Neural cell (in vitro differentiated cells): ENCODE results near the gene EDAR.

Source experiments
- EP300 ChIP-seq: fragments of 450-650 bp; conservative IDR thresholded peaks from 2 replicates; pipeline ENCODE4 v1.6.1; 2014; ENCODE audit warnings: antibody characterized with exemption, mild to moderate bottlenecking, moderate library complexity; ENCODE audit not compliant: poor library complexity, severe bottlenecking
- EZH2 ChIP-seq: fragments of 200-600, 300-800 bp; shearing (Covaris generic), sonication (generic); IDR thresholded peaks from 2 replicates; pipeline ENCODE4 v1.6.1; 2014; ENCODE audit warnings: antibody characterized with exemption, low read length, borderline replicate concordance, mild to moderate bottlenecking; ENCODE audit not compliant: insufficient read depth, poor library complexity, severe bottlenecking
- POLR2AphosphoS5 ChIP-seq: IDR thresholded peaks from 2 replicates; pipeline ENCODE4 v1.6.1; 2012
- RAD21 ChIP-seq: fragments of 450-650 bp; conservative IDR thresholded peaks from 2 replicates; pipeline ENCODE4 v1.6.1; 2014; ENCODE audit warnings: antibody characterized with exemption, mild to moderate bottlenecking, moderate library complexity
- SMC3 ChIP-seq: fragments of 450-650 bp; conservative IDR thresholded peaks from 2 replicates; pipeline ENCODE4 v1.6.1; 2014; ENCODE audit warnings: antibody characterized with exemption, mild to moderate bottlenecking, moderate library complexity; ENCODE audit not compliant: poor library complexity
- TF ChIP-seq, protein P1 (sequence below): fragments of 450-650 bp; IDR thresholded peaks from 2 replicates; pipeline ENCODE4 v1.5.1; 2014; ENCODE audit warnings: antibody characterized with exemption, mild to moderate bottlenecking, moderate library complexity; ENCODE audit not compliant: poor library complexity, severe bottlenecking
- TF ChIP-seq, protein P2 (sequence below): IDR thresholded peaks from 2 replicates; pipeline ENCODE4 v1.6.1; 2012; ENCODE audit warnings: borderline replicate concordance

DNA sequence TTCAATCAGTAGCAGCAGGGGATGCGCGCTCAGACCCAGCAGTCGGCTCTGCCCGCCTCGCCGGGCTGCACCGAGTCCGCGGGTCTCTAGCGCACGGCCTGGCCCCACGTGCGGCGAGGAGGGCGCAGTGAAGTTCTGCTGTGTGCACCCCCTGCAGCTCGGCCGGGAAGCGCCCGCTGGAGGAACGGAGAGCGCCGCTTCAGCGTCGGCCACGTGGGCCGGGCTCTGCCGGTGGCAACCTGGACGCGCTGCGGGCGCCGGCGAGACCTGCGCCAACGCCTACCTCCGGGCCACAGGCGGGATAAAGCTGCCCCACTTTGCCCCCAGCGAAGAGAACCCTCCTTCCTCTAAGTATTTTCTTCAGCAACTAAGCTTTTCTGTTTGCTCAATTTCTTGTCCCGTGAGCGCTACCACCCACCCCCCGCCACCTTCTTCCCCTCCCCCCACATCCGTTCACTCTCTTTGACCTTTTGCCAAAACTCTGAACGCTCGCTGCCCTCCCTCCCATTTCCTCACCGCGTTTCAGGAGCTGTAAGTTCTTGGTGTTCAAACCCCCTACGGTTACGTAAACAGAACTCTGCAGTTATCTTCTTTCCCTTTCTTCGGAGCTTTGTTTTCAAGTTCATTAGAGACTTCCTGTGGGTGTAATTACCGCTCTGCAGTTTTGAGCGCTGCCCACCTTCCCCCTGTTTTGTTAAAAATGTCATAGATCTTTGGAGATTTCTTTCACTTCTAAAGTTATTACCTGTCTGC lies 42.6 kb upstream of the EDAR start:
- TF ChIP-seq, protein P1, sequence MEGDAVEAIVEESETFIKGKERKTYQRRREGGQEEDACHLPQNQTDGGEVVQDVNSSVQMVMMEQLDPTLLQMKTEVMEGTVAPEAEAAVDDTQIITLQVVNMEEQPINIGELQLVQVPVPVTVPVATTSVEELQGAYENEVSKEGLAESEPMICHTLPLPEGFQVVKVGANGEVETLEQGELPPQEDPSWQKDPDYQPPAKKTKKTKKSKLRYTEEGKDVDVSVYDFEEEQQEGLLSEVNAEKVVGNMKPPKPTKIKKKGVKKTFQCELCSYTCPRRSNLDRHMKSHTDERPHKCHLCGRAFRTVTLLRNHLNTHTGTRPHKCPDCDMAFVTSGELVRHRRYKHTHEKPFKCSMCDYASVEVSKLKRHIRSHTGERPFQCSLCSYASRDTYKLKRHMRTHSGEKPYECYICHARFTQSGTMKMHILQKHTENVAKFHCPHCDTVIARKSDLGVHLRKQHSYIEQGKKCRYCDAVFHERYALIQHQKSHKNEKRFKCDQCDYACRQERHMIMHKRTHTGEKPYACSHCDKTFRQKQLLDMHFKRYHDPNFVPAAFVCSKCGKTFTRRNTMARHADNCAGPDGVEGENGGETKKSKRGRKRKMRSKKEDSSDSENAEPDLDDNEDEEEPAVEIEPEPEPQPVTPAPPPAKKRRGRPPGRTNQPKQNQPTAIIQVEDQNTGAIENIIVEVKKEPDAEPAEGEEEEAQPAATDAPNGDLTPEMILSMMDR: no peak
- TF ChIP-seq EP300 (no peak), SMC3 (no peak), POLR2AphosphoS5 (no peak), RAD21 (no peak), EZH2 (no peak)
- TF ChIP-seq, protein P2, sequence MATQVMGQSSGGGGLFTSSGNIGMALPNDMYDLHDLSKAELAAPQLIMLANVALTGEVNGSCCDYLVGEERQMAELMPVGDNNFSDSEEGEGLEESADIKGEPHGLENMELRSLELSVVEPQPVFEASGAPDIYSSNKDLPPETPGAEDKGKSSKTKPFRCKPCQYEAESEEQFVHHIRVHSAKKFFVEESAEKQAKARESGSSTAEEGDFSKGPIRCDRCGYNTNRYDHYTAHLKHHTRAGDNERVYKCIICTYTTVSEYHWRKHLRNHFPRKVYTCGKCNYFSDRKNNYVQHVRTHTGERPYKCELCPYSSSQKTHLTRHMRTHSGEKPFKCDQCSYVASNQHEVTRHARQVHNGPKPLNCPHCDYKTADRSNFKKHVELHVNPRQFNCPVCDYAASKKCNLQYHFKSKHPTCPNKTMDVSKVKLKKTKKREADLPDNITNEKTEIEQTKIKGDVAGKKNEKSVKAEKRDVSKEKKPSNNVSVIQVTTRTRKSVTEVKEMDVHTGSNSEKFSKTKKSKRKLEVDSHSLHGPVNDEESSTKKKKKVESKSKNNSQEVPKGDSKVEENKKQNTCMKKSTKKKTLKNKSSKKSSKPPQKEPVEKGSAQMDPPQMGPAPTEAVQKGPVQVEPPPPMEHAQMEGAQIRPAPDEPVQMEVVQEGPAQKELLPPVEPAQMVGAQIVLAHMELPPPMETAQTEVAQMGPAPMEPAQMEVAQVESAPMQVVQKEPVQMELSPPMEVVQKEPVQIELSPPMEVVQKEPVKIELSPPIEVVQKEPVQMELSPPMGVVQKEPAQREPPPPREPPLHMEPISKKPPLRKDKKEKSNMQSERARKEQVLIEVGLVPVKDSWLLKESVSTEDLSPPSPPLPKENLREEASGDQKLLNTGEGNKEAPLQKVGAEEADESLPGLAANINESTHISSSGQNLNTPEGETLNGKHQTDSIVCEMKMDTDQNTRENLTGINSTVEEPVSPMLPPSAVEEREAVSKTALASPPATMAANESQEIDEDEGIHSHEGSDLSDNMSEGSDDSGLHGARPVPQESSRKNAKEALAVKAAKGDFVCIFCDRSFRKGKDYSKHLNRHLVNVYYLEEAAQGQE: no peak
